C4-2B (cell line): ENCODE measurements around the gene SMPD3.

Experiments
- CTCF ChIP-seq: fragments of 450-650 bp; conservative IDR thresholded peaks from 2 replicates; pipeline ENCODE4 v1.5.1; 2017; ENCODE audit warnings: mild to moderate bottlenecking
- ZFX ChIP-seq: fragments of 450-650 bp; IDR thresholded peaks from 2 replicates; pipeline ENCODE4 v1.6.1; 2017

GRCh38 chr16:68358951-68359350 lies 89.4 kb downstream of the SMPD3 start:
- TF ChIP-seq CTCF, result no peak
- TF ChIP-seq ZFX, result no peak
